Coronary artery (tissue), 2 donors: ENCODE measurements around the gene CCDC78.
"Not testable (repeated sequence)": the region's sequence is repeated elsewhere in the genome, so short reads cannot be mapped to it uniquely, and the experiment has no call there.

Source experiments
- DNase-seq: peaks from one replicate; pipeline ENCODE4 v3.0.0-alpha.2; 2017; ENCODE audit warnings: low spot score
- H3K27ac ChIP-seq, 2 donors: fragments of 200-600 bp; sonication (generic); one replicate each; pipeline ENCODE4 v1.5.1; 2016 to 2019
- H3K4me3 ChIP-seq: fragments of 200-600 bp; sonication (generic); 2 replicates; pipeline ENCODE4 v1.5.1; 2016; ENCODE audit warnings: mild to moderate bottlenecking, moderate library complexity
- TF ChIP-seq, protein P1 (sequence below): fragments of 200-600 bp; sonication (generic); IDR thresholded peaks from one replicate; pipeline ENCODE4 v1.5.1; 2019; ENCODE audit warnings: antibody characterized with exemption

The CCDC78 gene

DNA sequence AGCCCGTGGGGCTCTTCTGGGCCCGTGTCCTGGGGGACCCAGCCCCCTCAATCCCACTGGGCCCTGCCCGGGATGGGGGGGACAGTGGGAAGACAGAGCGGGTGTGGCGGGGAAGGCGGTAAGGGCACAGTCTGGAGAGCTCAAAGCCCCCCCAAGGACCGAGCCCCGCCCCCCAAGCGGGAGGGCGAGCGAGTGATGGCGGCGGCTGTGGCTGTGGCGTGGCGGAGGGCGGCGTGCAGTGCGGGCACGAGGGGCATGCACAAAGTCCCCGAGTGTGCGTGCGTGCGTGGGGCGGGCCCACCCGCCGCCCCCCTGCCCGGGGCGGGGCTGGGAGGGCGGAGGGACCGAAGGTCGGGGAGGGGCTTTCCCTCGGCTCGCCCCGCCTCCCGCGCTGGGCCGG lies 32.5 kb downstream of the CCDC78 start:
- no peak for DNase-seq
- TF ChIP-seq, protein P1, sequence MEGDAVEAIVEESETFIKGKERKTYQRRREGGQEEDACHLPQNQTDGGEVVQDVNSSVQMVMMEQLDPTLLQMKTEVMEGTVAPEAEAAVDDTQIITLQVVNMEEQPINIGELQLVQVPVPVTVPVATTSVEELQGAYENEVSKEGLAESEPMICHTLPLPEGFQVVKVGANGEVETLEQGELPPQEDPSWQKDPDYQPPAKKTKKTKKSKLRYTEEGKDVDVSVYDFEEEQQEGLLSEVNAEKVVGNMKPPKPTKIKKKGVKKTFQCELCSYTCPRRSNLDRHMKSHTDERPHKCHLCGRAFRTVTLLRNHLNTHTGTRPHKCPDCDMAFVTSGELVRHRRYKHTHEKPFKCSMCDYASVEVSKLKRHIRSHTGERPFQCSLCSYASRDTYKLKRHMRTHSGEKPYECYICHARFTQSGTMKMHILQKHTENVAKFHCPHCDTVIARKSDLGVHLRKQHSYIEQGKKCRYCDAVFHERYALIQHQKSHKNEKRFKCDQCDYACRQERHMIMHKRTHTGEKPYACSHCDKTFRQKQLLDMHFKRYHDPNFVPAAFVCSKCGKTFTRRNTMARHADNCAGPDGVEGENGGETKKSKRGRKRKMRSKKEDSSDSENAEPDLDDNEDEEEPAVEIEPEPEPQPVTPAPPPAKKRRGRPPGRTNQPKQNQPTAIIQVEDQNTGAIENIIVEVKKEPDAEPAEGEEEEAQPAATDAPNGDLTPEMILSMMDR, result no peak
- H3K4me3 ChIP-seq, result peak overlapping the region; percentile 52
- H3K27ac ChIP-seq, result no peak overlapping the region

DNA sequence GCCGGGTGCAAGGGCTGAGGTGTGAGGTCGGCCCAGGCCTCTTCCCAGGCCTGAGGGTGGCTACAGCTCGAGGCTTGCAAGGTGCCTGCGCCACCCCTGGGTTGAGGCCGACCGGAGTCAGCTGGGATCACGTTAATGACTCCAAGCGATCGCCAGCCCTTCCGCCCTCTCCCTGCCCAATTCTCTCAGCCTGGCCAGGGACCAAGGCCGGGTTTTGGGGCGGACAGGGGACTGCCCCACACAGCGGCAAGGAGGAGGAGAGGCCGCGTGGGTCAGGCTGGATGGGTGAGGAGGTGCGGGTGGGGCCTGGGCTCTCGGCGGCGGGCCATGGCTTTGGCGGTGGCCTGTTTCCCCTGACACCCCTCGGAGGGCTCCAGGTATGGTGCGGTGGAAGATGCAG lies 32.9 kb downstream of the CCDC78 start:
- TF ChIP-seq, protein P1, result no peak
- no peak overlapping the region for H3K27ac ChIP-seq
- DNase-seq, result no peak
- H3K4me3 ChIP-seq, result no peak overlapping the region

DNA sequence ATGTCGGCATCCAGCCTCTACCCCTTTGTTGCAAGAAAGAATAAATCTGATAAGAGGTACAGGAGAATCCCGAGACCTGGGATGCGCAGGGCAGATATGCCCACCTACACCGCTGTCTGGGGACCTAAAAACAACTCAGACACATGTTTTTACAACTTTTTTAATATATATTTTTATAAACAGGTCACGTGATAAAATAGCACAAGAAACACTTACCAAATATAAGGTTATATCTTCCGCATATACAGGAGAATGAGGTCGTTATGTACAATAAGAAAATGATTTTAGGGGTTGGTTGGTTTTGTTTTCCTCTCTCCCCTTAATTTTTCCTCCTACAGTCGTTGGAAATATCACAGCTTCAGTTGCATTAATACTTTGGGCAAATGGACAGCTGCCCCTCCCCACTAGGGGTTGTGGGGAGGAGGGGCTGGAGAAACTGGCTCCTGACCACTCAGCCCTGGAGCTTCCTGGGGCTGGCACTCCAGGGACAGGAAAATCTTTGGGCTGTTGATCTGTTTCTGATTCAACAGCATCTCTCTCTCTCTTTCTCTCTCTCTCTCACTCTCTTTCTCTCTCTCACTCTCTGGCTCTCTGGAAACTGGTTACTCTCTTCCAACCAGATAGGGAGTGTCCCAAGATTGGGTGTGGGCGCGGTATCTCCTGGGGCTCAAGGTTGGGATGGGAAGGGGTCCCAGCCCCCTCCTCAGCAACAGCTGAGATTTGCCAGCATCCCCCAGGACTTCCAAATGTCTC lies 33.7 kb downstream of the CCDC78 start:
- no peak for DNase-seq
- no peak overlapping the region for H3K27ac ChIP-seq
- TF ChIP-seq, protein P1, result no peak
- H3K4me3 ChIP-seq, result no peak overlapping the region

DNA sequence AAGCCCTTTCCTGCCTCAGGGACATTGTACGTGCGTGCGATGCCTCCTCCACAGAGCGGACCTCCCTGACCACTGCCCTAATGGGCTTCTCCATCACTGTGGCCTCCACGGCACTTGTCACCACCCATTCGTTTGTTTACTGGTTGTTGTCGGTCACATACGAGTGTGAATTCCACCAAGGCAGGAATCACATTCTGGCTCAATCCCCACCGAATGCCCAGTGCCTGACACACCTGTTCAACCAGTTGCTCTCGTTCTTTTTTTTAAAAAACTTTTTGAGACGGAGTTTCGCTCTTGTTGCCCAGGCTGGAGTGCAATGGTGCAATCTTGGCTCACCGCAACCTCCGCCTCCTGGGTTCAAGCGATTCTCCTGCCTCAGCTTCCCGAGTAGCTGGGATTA lies 35.0 kb downstream of the CCDC78 start:
- DNase-seq, H3K27ac ChIP-seq, H3K4me3 ChIP-seq: not testable (repeated sequence)

DNA sequence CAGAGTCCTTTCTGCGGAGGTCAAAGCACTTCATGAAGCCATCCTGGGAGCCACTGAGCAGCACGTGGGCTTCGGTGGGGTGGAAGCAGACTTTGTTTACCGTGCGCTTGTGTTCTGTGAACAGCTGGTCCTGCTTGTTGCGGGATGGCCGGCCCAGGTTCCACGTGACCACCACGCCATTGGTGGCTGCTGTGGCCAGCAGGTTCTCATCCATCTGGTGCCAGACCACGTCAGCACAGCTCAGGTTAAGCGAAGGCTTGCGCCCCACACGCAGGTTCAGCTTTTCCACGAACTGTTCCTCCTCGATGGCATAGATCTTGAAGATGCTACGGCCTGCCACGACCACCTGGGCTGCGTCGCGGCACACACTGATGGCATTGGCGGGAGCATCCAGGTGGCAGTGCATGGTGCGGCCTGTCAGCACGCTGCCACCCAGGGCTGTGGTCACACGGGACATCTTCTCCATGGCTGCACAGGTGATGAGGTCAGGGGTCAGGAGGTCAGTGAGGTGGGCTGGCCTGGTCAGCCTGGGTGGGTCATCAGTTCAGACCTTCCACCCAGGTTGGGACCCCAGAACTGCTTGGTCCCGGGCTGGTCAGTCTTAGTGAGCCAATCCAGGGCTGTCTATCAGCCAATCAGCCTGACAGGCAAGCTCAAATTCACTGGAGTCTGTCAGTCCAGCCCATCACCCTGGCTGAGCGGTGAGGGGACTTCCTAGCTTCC lies 36.9 kb downstream of the CCDC78 start:
- peak overlapping the region; percentile 80 for H3K4me3 ChIP-seq

DNA sequence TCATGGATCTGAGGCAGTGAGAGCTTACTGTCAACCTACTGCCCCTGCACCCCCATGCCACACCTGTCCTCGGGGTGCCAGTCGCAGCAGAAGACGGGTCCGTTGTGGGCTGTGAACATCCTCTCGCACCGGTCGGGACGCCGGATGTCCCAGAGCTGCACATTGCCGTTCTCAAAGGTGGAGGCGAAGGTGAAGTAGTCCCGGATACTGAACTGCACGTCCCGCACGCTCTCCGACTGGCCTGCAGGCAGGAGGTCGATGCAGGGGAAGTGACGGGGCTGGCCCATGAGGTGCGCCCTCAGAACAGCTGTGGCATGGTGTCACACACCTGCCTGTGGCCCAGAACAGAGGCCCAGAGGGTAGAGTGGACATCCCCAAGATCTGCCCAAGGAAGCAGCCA lies 38.7 kb downstream of the CCDC78 start:
- TF ChIP-seq, protein P1, result no peak
- DNase-seq, result no peak
- Histone ChIP-seq H3K27ac (no peak overlapping the region), H3K4me3 (no peak overlapping the region)

More for the DNA sequence above, 36.9 kb downstream of the CCDC78 start:
- peak overlapping the region; percentile 79 to 83 for H3K27ac ChIP-seq
- TF ChIP-seq, protein P1, result no peak
- DNase-seq, result no peak

DNA sequence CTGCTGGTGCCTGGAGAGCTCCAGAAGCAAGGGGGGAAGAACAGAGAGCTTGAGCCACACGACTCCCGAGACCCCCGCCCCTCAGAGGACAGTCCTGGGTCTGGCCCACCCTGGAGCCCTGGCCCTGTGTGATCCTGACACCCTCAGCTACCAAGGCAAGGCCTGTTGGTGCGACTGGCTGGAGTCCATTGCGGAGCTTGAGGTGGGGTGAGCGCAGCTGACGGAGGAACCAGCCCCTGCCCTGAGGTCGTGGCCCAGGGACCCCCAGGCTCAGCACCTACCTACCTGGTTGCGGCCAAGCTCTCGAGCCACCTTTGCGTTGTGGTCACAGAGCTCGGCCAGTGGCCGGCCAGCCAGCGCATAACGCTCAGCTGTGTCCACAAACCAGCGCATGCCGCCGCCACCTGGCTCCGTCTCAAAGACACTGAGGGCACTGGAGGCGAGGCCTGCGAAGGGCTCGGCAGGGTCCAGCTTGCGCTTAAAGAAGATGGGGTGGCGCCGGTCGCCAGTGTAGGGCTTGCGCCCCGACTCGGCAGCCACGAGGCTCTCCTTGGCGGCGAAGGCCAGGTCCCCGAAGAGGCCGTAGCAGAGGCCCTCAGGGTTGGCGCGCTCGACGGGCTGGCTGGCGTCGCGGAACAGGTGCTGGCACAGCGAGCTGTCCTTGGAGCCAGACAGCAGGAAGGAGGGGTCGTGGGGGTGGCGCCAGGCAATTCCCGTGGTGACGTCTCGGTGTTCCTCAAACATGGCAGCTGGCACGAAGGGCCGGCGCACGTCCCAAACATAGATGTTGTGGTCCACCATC lies 39.6 kb downstream of the CCDC78 start:
- no peak overlapping the region for H3K4me3 ChIP-seq
- no peak overlapping the region for H3K27ac ChIP-seq
- TF ChIP-seq, protein P1, result no peak
- no peak for DNase-seq
